HPDE6-E6E7 (cell line): ENCODE data around the gene C9orf40.

Experiments used
- DNase-seq: peaks from one replicate; pipeline ENCODE4 v3.0.0; 2011; ENCODE audit warnings: missing footprints; ENCODE audit errors: extremely low spot score

The C9orf40 gene

DNA sequence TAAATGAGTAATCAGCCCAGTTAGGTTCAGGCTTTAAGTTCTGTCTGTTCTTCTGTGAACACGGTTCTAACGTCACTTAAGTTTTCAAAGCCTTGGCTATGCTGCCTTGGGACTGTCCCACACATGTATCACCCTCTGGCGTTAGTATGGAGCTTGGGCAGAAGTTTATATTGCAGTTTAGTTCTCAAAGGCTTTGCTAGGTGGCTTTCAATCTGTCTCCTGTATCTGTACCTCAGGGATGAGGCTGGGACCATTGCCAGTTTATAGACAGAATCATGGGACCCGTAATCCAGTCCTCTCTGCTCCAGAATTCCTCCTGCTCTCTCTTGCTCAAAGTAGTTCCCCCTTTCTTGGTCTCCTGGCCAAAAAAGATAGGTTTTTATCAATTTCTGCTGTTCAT is 12.1 kb downstream of the C9orf40 start:
- DNase-seq: no peak

DNA sequence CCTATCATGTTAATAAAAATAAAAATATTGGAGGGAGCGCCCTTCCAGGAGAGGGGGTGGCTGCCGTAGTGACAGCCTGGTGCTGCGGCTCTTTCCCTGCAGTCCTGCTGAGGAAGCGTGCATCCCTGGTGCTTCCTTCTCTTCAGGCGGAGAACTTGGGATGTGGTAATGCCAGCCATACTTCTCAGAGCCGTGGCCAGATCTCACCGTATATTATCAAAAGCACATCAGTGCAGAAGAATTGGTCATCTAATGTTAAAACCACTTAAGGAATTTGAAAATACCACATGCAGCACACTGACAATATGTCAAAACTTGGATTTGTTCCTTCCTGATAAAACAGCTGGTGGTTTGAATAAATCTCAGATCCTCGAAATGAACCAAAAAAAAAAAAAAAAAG is 17.7 kb downstream of the C9orf40 start:
- no peak for DNase-seq

DNA sequence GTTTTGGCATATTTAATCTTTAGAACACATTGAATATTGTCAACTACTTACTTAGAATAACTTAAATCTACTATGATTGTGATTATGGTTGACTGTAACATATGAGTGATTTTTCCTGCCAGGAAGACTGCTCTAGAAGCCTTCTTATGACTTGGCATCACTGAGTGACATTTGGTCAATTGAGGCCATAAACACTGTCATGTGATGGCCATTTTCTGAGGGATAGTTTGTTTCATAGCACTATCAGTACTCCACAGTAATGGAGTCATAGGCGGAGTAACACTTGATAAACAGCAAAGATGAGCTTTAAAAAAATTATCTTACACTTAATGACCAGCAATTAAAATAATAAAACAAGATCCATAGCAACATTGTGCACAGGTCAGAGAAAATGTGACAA is 31.0 kb downstream of the C9orf40 start:
- DNase-seq: no peak

DNA sequence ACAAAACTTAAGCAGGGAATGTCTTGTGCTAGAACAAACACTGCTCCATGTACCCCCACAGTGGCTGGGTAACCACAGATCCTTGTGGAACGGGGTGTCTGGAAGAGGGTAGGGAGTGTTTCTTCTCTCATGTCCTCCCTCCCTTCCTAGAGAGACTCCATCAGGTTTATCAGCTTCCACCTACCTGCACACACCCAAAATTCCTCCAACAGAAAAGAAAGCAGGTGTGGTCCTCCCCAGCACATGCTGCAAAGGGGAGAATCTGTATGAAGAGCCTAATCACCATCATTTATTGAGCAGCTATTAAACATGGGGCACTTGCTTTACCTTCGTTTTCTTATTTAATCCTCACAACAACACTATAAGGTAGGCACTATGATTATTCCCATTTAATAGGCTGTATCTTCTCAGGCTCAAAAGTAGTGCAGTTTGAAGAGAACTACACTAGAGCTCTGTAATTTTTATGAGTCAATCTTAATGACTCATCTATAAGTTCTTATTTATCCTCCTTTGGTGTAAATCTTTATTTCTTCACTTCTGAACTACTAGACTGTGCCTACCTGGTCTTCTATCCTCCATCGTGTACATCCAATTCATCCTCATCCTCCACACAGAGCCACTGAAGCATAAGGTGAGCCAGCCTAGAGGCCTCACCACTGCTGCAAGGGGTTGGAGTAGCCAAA is 31.6 kb downstream of the C9orf40 start:
- no peak for DNase-seq

DNA sequence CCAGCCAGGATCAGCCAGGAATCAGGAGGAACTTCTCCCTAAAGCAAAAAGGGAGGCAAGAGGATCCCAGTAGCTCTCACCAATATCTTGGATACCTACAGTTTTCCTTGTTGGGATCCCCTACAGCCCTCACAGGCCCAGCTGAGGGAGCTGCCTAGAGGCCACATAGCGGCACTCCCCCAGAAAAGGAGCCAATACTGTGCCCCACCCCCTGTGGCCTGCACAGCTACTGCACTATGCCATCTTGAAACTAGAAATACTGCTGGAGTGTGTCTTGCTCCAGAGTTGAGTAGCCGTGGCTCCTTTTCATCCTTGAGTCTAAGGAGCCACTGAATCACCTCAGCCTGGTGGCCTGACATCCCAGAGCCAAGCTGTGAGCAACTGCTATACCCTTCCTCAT is 42.7 kb downstream of the C9orf40 start:
- DNase-seq: no peak

DNA sequence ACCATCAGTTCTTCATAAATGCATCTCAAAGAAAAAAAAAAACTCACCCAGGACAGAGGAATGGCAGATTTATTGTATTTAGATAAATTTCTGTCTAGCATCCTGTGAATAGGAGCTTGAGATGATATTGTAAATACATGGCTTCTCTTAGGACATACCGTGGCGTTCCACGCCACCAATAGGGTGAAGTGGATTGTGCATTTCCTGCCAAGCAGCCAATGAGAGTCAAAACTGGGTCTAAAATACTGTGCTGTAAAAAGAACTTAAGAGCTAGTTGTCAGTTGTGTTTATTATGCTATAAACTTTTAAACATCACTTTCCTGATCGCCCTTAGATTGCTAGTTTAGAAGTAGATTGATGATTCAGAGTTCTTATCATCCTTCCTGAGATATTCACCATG is 44.0 kb downstream of the C9orf40 start:
- no peak for DNase-seq

DNA sequence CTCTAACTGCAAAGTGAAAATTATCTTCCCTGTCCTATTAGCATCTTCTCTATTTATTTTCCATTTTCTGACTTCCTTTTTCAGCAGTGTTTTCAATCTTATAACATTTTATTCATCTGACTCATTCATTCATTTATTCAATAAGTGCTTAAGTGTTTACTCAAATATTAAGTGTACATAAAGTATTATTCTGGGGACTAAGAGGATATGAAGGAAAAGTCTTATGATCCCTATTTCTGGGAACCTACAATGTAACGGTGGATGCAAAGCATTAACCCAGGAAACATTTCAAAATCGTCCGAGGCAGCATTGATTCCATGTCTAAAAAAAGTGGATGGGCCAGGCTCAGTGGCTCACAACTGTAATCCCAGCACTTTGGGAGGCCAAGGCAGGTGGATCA is 45.6 kb downstream of the C9orf40 start:
- DNase-seq: no peak

DNA sequence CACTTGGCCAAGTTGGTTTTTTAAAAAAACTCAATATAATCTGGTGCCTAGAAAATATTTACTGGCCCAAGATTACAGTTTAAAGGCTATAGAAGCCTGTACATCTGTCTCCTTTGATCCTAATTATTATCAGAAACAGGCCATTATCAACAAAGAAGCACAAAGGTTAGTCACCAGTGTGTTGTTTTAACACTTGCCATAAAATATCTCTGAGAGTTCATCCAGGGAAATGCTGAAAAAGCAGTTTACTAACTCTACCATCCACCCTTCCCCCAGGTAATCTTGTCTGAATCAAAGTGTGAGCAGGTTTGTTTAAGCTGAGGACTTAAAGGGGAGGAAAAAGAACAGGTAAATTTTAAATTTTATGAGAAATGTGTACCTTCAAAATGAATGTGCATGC is 51.7 kb downstream of the C9orf40 start:
- DNase-seq: no peak
